Measurements from ENCODE around the gene CD1E.
"Not testable (repeated sequence)": the region's sequence is repeated elsewhere in the genome, so short reads cannot be mapped to it uniquely, and the experiment has no call there.

The CD1E gene

DNA sequence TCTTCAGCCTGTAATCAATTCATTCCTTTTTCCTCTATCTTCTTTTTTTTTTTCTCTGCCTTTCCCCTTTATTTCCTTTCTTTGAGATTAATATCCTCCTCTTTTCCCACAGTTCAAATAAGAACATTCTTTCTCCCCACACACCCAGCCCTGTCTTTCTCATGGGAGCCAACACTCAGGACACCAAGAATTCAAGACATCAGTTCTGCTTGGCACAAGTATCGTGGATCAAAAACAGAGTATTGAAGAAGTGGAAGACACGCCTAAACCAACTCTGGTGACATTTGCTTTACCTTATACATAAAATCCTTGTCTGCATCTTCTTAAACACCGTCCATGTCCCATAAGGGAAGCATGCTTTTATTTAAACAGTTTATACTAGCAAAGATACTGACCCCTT lies 2.9 kb downstream of the CD1E start:
- DNase-seq: no peak
- in situ Hi-C loops (cut with MboI; ENCODE audit: low pct_unique_long_range_greater_than_20kb, low sequenced_read_pairs): no loop called here

DNA sequence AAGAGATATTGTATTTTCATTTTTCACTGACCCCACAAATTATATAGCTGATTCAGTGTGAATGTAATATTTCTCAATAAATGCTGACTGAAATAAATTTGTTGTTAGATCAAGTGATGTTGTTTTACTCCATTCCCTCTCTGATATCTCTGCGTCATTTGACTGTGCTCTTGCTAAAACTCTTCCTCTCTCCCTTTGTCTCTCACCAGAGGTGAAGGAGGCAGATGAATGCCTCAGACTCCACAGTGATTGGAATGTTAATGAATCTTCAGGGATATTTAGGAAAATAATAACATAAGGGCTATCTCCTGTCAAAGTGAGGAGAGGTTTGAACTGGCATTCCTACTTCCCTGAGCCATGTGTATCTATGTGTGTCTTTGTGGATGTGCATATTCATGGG lies 3.7 kb downstream of the CD1E start:
- in situ Hi-C loops (cut with MboI; ENCODE audit: low pct_unique_long_range_greater_than_20kb, low sequenced_read_pairs): no loop called here
- no peak for DNase-seq

DNA sequence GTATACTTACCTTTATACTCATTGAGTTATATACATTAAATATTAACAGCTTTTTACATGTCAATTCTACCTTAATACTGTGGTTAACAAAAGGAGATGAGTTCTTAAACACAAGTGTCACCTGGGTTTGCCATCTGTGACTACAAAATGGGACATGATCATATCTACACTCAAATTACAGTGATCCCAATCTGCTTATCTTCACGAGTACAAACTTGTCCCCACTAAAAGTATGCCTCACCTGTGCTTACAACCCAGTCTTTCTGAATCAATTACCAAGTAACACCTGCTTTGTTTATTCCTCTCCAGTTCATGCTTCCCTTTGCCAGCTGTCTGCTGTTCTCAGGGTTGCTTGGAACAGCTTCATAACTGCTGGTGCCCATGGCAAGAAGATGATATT lies 8.8 kb downstream of the CD1E start:
- in situ Hi-C loops (cut with MboI; ENCODE audit: low pct_unique_long_range_greater_than_20kb, low sequenced_read_pairs): no loop called here

DNA sequence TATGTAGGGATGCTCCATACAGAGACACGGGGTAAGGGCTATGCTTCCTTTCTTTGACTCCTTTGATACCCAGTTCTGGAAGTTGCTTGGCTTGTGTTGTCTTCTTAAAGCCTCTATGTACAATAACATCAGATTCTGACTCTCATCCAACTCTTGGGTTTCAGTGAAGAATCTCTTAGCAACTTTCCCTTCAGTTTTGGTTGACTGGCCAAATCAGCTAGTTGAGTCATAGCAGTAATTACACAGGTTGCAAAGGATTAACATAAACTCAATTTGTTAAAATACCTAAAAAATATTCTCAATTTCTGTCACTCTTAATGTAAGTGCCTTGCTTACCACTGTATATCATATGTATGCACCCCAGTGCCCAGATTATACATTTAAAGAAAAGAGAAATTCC lies 9.2 kb downstream of the CD1E start:
- DNase-seq: no peak
- in situ Hi-C loops (cut with MboI; ENCODE audit: low pct_unique_long_range_greater_than_20kb, low sequenced_read_pairs): no loop called here

More for the DNA sequence above, 8.8 kb downstream of the CD1E start:
- DNase-seq: no peak

DNA sequence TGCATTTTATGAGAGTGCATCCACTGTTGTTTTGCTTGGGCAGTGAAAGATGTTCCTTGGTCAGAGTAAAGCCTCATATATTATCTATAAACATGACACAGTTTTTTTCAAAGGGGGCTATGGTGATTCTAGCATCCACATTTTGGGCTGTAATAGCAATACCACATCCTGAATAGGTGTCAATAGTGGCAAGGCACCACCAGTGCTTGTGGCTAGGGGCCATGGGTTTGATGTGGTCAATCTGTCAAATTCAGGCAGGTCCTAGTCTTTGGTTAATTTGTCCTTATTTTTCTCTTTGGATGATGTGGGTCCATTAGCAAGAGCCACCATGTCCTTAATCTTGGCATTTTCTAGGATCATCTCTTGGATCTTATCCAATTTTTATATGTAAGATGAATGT lies 13.1 kb downstream of the CD1E start:
- in situ Hi-C loops (cut with MboI; ENCODE audit: low pct_unique_long_range_greater_than_20kb, low sequenced_read_pairs): no loop called here
- DNase-seq: no peak

DNA sequence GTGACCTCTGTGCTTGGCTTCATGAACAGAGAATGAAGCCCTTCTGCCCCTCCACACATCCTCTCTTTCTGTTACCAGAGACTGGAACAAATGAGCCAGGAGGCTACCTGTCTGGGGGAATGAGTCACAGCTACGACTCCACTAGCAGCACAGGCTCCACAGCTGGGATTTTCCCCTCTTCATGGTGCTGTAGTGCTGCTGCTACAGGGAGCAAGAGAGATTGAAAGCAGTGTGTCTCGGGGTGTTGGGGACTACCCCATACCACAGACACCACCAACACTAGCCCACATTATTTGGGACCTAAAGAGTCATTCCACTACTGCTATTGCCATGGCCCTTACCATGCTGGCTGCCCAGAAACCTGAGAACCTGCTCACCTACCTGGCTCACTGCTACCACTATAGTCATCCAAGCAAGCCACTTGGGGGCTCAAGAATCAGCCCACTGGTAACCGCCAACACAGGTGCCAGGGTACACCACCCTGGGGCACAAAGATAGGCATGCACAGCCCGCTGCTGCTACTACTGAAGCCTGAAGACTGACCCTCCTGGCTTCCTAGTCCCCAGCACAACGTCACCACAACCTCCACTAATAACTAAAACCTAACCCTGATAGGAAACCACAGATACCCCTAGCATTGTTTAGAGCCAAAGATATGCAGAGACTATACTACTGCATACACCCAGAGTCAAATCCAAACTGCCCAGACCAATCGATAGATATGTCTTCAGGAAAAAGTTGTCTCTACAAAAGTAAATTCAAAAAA lies 17.7 kb downstream of the CD1E start:
- in situ Hi-C loops (cut with MboI; ENCODE audit: low pct_unique_long_range_greater_than_20kb, low sequenced_read_pairs): no loop called here
- DNase-seq: no peak

DNA sequence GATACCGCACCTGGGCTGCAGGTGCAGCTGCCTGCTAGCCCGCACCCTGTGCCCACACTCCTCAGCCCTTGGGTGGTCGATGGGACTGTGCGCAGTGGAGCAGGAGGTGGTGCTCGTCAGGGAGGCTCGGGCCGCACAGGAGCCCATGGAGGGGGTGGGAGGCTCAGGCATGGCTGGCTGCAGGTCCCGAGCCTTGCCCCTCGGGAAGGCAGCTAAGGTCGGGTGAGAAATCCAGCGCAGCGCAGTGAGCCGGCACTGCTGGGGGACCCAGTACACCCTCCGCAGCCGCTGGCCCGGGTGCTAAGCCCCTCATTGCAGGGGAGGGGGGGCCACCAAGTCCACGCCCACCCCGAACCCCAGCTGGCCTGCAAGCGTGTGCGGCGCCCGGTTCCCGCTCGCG lies 20.4 kb downstream of the CD1E start:
- DNase-seq: not testable (repeated sequence)

DNA sequence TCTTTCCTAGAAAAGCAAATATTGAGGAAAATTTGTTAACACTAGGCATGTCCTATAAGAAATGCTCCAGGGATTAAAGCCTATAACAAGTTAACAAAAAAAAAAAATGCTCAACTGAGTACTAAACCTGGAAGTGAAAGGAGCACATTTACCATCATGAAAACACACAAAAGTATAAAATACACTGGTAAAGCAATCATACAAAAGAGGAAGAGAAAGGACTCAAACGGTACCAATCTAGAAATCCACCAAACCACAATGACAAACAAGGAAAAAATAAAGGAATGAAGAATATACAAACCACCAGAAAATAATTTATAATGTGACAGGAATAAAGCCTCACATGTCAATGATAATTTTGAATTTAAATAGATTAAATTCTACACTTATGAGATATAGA lies 21.2 kb downstream of the CD1E start:
- DNase-seq: no peak
- in situ Hi-C loops (cut with MboI; ENCODE audit: low pct_unique_long_range_greater_than_20kb, low sequenced_read_pairs): no loop called here

More for the DNA sequence above, 20.4 kb downstream of the CD1E start:
- in situ Hi-C loops (cut with MboI; ENCODE audit: low pct_unique_long_range_greater_than_20kb, low sequenced_read_pairs): not testable (repeated sequence)

DNA sequence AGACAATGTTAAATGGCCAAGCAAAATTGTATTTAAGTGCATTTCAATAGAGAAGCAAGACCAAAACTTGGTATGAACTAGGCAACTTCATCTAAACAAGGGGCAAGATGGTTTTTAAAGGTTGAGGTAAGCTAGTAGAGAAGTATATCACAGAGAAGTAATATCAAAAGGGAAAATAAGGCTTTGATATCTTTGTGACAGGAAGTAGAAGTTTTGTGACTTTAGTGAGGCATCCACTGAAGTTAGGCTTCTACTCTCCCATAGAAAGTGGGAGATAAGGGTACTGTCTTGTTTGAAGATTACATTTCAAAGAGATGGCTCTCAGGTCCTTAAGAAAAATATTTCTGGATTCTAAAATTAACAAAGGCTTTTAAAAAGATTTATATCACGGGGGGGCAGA lies 36.6 kb downstream of the CD1E start:
- in situ Hi-C loops (cut with MboI; ENCODE audit: low pct_unique_long_range_greater_than_20kb, low sequenced_read_pairs): no loop called here
- DNase-seq: no peak

DNA sequence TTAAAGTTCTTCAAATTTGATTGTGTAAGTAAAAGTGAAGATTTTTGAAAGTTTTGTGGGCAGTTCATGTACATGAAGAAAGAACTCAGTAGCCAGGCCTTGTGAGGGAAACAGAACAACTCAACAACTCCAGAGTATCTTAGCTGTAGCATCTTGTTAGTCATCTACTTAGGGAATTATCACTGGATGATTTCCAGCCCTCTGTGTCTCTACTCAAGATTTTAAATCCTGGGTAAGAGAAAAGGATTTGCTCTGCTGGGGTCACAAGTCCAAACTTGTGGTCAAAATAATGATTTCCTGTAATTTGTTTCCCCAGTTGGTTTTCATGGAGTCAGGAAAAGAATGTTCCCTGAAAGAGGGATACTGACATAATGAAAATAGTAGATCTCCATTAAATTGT lies 37.4 kb downstream of the CD1E start:
- in situ Hi-C loops (cut with MboI; ENCODE audit: low pct_unique_long_range_greater_than_20kb, low sequenced_read_pairs): no loop called here
- no peak for DNase-seq

DNA sequence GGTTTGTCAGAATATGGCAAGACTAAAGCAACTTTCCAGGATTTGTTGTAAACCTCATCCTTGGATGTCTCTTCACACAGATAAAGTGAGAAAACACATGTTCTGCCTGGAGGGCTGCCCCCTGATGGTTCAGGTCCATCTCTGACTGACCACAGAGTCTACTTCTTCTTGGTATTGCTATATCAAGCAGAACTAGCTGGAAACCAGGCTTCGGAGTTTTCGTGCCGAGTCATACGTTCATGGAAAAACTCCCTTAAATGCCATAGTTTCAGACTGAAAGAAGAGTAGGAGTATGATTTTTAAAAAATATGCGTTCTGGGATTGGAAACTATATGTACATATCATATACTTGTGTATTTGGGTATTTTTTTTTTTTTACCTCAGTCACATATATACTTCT lies 39.8 kb downstream of the CD1E start:
- no peak for DNase-seq
- in situ Hi-C loops (cut with MboI; ENCODE audit: low pct_unique_long_range_greater_than_20kb, low sequenced_read_pairs): no loop called here

DNA sequence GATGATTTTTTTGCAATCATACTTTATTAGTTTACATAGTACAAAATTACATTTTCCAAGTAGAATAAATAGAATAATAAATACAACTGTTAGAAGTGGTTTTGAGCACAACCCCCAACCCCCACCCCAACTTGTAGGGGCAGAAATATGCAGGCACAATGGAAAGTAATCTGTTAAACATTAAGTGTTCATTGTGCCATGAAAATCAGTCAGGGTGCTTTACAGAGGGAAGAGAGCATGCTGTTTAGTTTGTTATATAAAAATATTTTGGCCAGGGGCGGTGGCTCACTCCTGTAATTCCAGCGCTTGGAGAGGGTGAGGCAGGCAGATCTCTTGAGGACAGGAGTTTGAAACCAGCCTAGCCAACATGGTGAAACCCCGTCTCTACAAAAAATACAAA lies 43.0 kb downstream of the CD1E start:
- in situ Hi-C loops (cut with MboI; ENCODE audit: low pct_unique_long_range_greater_than_20kb, low sequenced_read_pairs): no loop called here
- DNase-seq: no peak

DNA sequence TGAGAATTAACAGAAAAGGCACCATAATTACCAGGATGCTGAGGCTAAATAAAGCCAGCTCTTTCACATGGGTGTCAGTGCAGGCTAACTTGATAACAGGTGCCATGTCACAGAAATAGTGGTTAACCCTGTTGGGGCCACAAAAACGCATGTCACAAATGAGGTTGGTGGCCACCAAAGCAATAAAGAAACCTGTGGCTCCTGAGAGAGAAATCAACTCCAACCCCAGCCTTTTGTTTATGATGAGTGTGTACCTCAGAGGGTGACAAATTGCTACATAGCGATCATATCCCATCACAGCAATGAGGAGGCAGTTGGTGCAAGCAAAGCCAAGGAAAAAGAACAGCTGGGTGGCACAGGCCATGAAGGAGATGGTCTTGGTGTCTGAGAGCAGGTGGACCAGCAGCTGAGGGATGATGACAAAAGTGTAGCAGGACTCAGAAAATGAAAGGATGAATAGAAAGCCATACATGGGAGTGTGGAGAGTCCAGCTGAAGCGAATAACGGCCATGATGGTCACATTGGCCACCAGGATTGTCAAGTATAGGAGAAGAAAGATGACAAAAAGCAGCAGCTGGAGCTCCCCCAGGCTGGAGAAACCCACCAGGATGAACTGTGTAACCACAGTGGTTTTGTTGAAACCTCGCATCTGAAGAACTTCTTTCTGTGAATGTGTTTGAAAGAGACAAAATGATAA lies 45.3 kb downstream of the CD1E start, which contains the start of gene OR10T2:
Gene OR10T2, minus strand, starts transcription at position 649 of the 697 bp plus-strand sequence. Its CDS starts 0 bp downstream, at position 649.
- no peak for DNase-seq
- in situ Hi-C loops (cut with MboI; ENCODE audit: low pct_unique_long_range_greater_than_20kb, low sequenced_read_pairs): no loop called here

DNA sequence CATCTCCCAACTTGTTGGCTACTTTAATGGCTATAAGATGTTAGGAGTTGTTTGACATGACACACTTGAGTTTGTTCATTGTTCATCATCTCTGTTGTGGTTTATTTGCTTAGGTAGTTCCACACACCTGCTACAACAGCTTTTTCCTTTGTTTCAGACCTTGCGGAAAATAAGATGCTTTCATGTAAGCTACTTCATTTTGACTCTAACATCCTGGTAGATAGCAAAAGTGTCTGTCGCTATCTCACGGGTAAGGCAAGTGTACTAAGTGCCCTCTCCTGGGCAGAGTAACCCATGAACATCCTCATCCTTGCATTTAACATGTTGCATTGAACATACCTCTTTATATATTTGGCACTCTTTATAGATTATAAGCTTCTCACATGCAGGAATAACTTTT lies 47.2 kb downstream of the CD1E start:
- in situ Hi-C loops (cut with MboI; ENCODE audit: low pct_unique_long_range_greater_than_20kb, low sequenced_read_pairs): no loop called here

DNA sequence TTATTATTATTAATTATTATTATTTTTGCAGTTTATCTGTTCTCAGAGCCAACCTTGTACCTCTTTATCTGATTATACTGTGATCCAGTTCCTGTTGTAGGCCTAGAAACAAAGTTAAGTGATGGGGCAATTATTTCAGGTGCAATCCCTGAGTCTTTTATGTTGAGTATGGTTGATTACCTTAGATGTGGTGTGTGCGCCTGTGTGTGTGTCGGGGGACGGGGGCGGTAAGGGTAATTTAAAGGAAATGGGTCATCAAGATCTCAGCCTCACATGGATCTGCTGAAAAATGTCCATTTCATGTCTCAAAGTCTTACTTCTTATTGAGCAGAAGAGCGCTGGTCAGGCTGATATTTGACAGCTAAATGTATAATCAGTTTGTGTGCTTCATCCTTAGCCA lies 53.4 kb downstream of the CD1E start:
- in situ Hi-C loops (cut with MboI; ENCODE audit: low pct_unique_long_range_greater_than_20kb, low sequenced_read_pairs): no loop called here
- no peak for DNase-seq

More for the DNA sequence above, 47.2 kb downstream of the CD1E start:
- no peak for DNase-seq
